GM12878 (cell line): ENCODE data around the gene RUFY3. TPM values are rescaled to one million over a fixed set of nuclear protein-coding genes. Genes with fewer than 3 reads are reported as not detected.

Experiments used
- ATAC-seq: fragments of 200-7000 bp; cut with Tn5 transposase; 3 replicates; pipeline ENCODE4 v1.9.1; 2020; ENCODE audit warnings: mild to moderate bottlenecking, moderate library complexity
- BruUV-seq: library from RNA; stranded (reverse); fragments of 400-500 nt; replicated peaks from 2 replicates; lab custom pipeline; 2021; lab: Mats Ljungman, UMichigan
- CTCF ChIA-PET: fragments of 300-600 bp; sonication (Branson Sonifier 250); formaldehyde crosslinking; extraction: SDS; loops from one replicate; lab custom pipeline; 2021; ENCODE audit warnings: inconsistent platforms; lab: Yijun Ruan, JAX
- POLR2A ChIA-PET: fragments of 350-600 bp; formaldehyde crosslinking; extraction: SDS; loops from one replicate; lab custom pipeline; 2021; ENCODE audit warnings: inconsistent platforms; lab: Charles Lee
- RAD21 ChIA-PET: fragments of 300-600 bp; sonication (Branson Sonifier 250); formaldehyde crosslinking; loops from one replicate; lab custom pipeline; 2023; ENCODE audit warnings: antibody characterized with exemption; ENCODE audit not compliant: unreplicated experiment; lab: Charles Lee
- SMC1A ChIA-PET: fragments of 300-600 bp; sonication (Branson Sonifier 250); formaldehyde crosslinking; loops from one replicate; lab custom pipeline; 2023; ENCODE audit not compliant: unreplicated experiment, uncharacterized antibody; lab: Charles Lee
- DNase-seq: peaks from one replicate; pipeline ENCODE4 v3.0.0-alpha.2; 2011; ENCODE audit warnings: low read depth, low spot score
- FAIRE-seq: peaks from 3 replicates; lab custom pipeline; 2011; peaks lifted over from hg19 to GRCh38; lab: Jason Lieb, UNC
- H2AFZ ChIP-seq: 2 replicates; pipeline ENCODE4 v1.6.0; 2011; ENCODE audit warnings: low read depth, low read length, control low read depth; ENCODE audit not compliant: control insufficient read depth
- H3K27ac ChIP-seq: 2 replicates; pipeline ENCODE4 v1.5.1; 2011; ENCODE audit warnings: control low read depth; ENCODE audit not compliant: control insufficient read depth, insufficient read depth
- H3K27me3 ChIP-seq, 2 experiments: replicated peaks in 1 of 2; 2 replicates each; pipeline versions ENCODE4 v1.6.0 to v1.6.1; 2011; ENCODE audit warnings: low read length in 1 of 2; ENCODE audit not compliant: control insufficient read depth in 2 of 2, insufficient read depth in 2 of 2
- H3K36me3 ChIP-seq, 2 experiments: 2 replicates each; pipeline ENCODE4 v1.5.1; 2011; ENCODE audit warnings: low read length in 1 of 2; ENCODE audit not compliant: control insufficient read depth in 2 of 2, insufficient read depth in 2 of 2
- H3K4me1 ChIP-seq: 2 replicates; pipeline ENCODE4 v1.6.1; 2011; ENCODE audit warnings: mild to moderate bottlenecking, low read length, moderate library complexity, mixed read lengths; ENCODE audit not compliant: control insufficient read depth, insufficient read depth
- H3K4me2 ChIP-seq: 2 replicates; pipeline ENCODE4 v1.6.0; 2011; ENCODE audit warnings: control low read depth; ENCODE audit not compliant: control insufficient read depth, insufficient read depth
- H3K4me3 ChIP-seq: fragments of 200-600 bp; sonication (generic); 2 replicates; pipeline ENCODE4 v1.5.1; 2016
- H3K79me2 ChIP-seq: 2 replicates; pipeline ENCODE4 v1.6.0; 2011; ENCODE audit warnings: low read length; ENCODE audit not compliant: control insufficient read depth, insufficient read depth
- H3K9ac ChIP-seq: 2 replicates; pipeline ENCODE4 v1.8.0; 2011; ENCODE audit warnings: low read length, control low read depth, mixed read lengths; ENCODE audit not compliant: control insufficient read depth, insufficient read depth
- H3K9me3 ChIP-seq: replicated peaks from 3 replicates; pipeline ENCODE4 v1.5.1; 2011; ENCODE audit warnings: mild to moderate bottlenecking, low read length; ENCODE audit not compliant: control insufficient read depth, insufficient read depth
- H4K20me1 ChIP-seq: 2 replicates; pipeline ENCODE4 v1.6.0; 2011; ENCODE audit not compliant: control insufficient read depth, insufficient read depth
- BMI1 ChIP-seq: fragments of 450-650 bp; IDR thresholded peaks from 2 replicates; pipeline ENCODE4 v1.6.1; 2016; ENCODE audit warnings: mild to moderate bottlenecking, moderate library complexity, borderline replicate concordance
- CBX5 ChIP-seq: sonication (generic); IDR thresholded peaks from 2 replicates; pipeline ENCODE4 v1.6.1; 2016; ENCODE audit warnings: low read depth, moderate library complexity, mild to moderate bottlenecking, inconsistent platforms
- CHD1 ChIP-seq: IDR thresholded peaks from 2 replicates; pipeline ENCODE4 v1.6.1; 2012; ENCODE audit warnings: low read depth, low read length, improper control_type of control experiment
- EED ChIP-seq: sonication (generic); IDR thresholded peaks from 2 replicates; pipeline ENCODE4 v1.6.1; 2016; ENCODE audit warnings: antibody characterized with exemption, low read depth
- JUNB ChIP-seq: IDR thresholded peaks from 2 replicates; pipeline ENCODE4 v1.6.1; 2016; ENCODE audit warnings: antibody characterized with exemption, mild to moderate bottlenecking
- POU2F2 ChIP-seq: IDR thresholded peaks from 3 replicates; pipeline ENCODE4 v1.6.1; 2011; ENCODE audit warnings: low read depth, mild to moderate bottlenecking, low read length, borderline replicate concordance
- RBBP5 ChIP-seq: fragments of 200-600 bp; sonication (generic); conservative IDR thresholded peaks from 2 replicates; pipeline ENCODE4 v1.6.1; 2016
- SMC3 ChIP-seq: IDR thresholded peaks from 2 replicates; pipeline ENCODE4 v1.6.1; 2011; ENCODE audit warnings: low read length, improper control_type of control experiment, borderline replicate concordance
- TCF3 ChIP-seq: IDR thresholded peaks from 2 replicates; pipeline ENCODE4 v1.6.1; 2012; ENCODE audit warnings: low read depth, mild to moderate bottlenecking, low read length, borderline replicate concordance; ENCODE audit not compliant: insufficient read depth
- YY1 ChIP-seq: IDR thresholded peaks from 2 replicates; pipeline ENCODE4 v1.6.1; 2011; ENCODE audit warnings: low read depth, mild to moderate bottlenecking, low read length
- ZNF207 ChIP-seq: fragments of 450-650 bp; IDR thresholded peaks from 2 replicates; pipeline ENCODE4 v1.6.1; 2014; ENCODE audit warnings: antibody characterized with exemption, mild to moderate bottlenecking, borderline replicate concordance
- WGBS: methylation state at CpG from one replicate; pipeline ENCODE4 v1.1.6; 2016; ENCODE audit warnings: low lambda C conversion rate; ENCODE audit not compliant: insufficient replicate concordance, insufficient coverage; ENCODE audit errors: missing lambda C conversion rate; 5-methylcytosine and 5-hydroxymethylcytosine counted together
- in situ Hi-C: fragments of 300-500 bp; cut with MboI; formaldehyde crosslinking; loops from 9 replicates; pipeline ENCODE4 v1.14.3; 2018; ENCODE audit warnings: mixed read lengths
- intact Hi-C: fragments of 100-400 bp; cut with micrococcal nuclease; formaldehyde crosslinking; loops from one replicate; pipeline ENCODE4 v1.14.2; 2022; ENCODE audit not compliant: unreplicated experiment
- polyA plus RNA-seq, 11 experiments: library from polyadenylated mRNA; depleted of rRNA in 4 of 11; unstranded in 6 of 11; stranded (reverse) in 5 of 11; fragments of >200 nt; fragmentation: Nextera tagmentation in 4 of 11; fragmentation: Illumina TruSeq in 1 of 11; extraction: Ambion mirVana in 4 of 11; extraction: Trizol in 1 of 11; gene quantifications; 1 replicate in 1 of 11; 2 replicates in 10 of 11; pipeline versions ENCODE4 v1.2.1 to v1.2.3, GENCODE V29; 2011 to 2016; ENCODE audit warnings: inconsistent platforms in 2 of 11, missing spikeins in 2 of 11, low read depth in 1 of 11
- total RNA-seq, 4 experiments: library from RNA; depleted of rRNA in 3 of 4; stranded (reverse); fragments of >200 nt in 3 of 4; fragmentation: Illumina TruSeq in 1 of 4; extraction: Trizol in 1 of 4; gene quantifications; 2 replicates each; pipeline versions ENCODE4 v1.2.1 to v1.2.3, GENCODE V29; 2013 to 2021
- TF ChIP-seq, protein P1 (sequence below): fragments of 450-650 bp; IDR thresholded peaks from 2 replicates; pipeline ENCODE4 v1.6.1; 2017; ENCODE audit warnings: mild to moderate bottlenecking, low read depth, inconsistent platforms; ENCODE audit not compliant: poor library complexity, severe bottlenecking
- TF ChIP-seq, protein P2 (sequence below): fragments of 450-650 bp; IDR thresholded peaks from 2 replicates; pipeline ENCODE4 v1.6.1; 2018; ENCODE audit warnings: mild to moderate bottlenecking, low read depth, moderate library complexity; ENCODE audit not compliant: partially characterized antibody

RUFY3 gene
- total and polyA plus RNA-seq, 10 of the 15 experiments (the other 5 are each of a cell fraction or from before 2014, with no cell fraction given): 5.1 to 28.3 (median 13.1) TPM

DNA sequence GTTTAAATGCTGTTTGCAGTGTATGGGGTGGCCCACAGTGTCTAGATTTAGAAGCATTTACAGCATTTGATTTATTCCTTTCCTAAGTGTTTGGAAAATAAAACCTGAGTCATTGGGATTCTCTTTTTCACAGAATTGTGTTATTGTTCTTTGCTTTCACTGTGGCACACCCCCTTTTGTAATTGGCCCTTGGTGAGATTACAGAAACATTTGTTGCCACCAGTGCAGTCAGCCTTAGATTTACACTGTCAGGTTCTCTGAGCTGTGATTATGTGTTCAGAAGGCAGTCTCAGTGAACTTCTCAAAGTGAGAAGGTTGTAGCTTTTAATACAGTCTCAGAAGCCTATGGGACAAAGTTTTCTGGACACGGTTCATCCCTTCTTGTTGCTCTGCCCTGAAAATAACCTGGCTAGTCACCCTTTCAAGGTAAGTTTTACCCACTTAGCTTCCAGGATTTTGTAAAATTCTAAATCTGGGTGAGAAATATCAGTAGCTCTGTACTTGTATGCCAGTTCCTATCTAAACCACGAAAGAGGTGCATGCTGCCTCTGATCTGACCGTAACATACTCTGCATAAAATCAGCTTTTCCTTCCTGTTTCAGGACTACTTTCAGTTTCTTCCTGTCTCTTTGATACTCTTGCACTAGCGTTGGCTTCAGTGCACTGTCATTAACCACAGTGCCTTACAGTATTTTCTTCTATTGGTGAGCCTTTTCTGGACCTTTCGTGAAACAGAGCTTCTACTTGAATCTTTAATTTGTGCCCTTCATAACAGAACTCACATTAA lies 12.6 kb downstream of the RUFY3 start:
- WGBS: 0% methylated on average over 5 of the region's 5 CpGs
- no peaks in the 10 kb centered on the region; the same call in 1 of the 2 replicates for H3K79me2 ChIP-seq
- TF ChIP-seq YY1: no peak
- TF ChIP-seq, protein P1, sequence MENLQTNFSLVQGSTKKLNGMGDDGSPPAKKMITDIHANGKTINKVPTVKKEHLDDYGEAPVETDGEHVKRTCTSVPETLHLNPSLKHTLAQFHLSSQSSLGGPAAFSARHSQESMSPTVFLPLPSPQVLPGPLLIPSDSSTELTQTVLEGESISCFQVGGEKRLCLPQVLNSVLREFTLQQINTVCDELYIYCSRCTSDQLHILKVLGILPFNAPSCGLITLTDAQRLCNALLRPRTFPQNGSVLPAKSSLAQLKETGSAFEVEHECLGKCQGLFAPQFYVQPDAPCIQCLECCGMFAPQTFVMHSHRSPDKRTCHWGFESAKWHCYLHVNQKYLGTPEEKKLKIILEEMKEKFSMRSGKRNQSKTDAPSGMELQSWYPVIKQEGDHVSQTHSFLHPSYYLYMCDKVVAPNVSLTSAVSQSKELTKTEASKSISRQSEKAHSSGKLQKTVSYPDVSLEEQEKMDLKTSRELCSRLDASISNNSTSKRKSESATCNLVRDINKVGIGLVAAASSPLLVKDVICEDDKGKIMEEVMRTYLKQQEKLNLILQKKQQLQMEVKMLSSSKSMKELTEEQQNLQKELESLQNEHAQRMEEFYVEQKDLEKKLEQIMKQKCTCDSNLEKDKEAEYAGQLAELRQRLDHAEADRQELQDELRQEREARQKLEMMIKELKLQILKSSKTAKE: peak; percentile 32
- no peak for TF ChIP-seq TCF3
- peak; percentile 63 for TF ChIP-seq JUNB
- no peak for TF ChIP-seq CHD1
- no peak for TF ChIP-seq BMI1
- no peak for TF ChIP-seq CBX5
- no peak for TF ChIP-seq SMC3
- TF ChIP-seq RBBP5: no peak
- TF ChIP-seq ZNF207: no peak
- TF ChIP-seq POU2F2: peak; percentile 64; the same call in 2 of the 3 replicates
- peak; percentile 78 for TF ChIP-seq EED
- TF ChIP-seq, protein P2, sequence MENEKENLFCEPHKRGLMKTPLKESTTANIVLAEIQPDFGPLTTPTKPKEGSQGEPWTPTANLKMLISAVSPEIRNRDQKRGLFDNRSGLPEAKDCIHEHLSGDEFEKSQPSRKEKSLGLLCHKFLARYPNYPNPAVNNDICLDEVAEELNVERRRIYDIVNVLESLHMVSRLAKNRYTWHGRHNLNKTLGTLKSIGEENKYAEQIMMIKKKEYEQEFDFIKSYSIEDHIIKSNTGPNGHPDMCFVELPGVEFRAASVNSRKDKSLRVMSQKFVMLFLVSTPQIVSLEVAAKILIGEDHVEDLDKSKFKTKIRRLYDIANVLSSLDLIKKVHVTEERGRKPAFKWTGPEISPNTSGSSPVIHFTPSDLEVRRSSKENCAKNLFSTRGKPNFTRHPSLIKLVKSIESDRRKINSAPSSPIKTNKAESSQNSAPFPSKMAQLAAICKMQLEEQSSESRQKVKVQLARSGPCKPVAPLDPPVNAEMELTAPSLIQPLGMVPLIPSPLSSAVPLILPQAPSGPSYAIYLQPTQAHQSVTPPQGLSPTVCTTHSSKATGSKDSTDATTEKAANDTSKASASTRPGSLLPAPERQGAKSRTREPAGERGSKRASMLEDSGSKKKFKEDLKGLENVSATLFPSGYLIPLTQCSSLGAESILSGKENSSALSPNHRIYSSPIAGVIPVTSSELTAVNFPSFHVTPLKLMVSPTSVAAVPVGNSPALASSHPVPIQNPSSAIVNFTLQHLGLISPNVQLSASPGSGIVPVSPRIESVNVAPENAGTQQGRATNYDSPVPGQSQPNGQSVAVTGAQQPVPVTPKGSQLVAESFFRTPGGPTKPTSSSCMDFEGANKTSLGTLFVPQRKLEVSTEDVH: no peak

More for the DNA sequence above, 12.6 kb downstream of the RUFY3 start:
- Histone ChIP-seq H3K9ac (no peak overlapping the region), H3K4me2 (peak overlapping the region; percentile 66), H3K4me1 (peaks cover 30% of the 10 kb centered on the region), H3K9me3 (no peaks in the 10 kb centered on the region), H3K27me3 (no peaks in the 10 kb centered on the region), H4K20me1 (no peaks in the 10 kb centered on the region), H3K27ac (peak overlapping the region; percentile 49), H3K4me3 (peak overlapping the region; percentile 62), H3K36me3 (no peaks in the 10 kb centered on the region), H2AFZ (peak overlapping the region; percentile 0; the same call in 1 of the 2 replicates)
- POLR2A ChIA-PET: interaction anchor here (0.6 to 4.7 kb wide), 22 partner anchors 10 to 276 kb away, joined by 3 to 35 read pairs (median 4); partner anchors contain the start of gene RUFY3
- in situ Hi-C loops (no loop called here), intact Hi-C loops (loop anchor here (5.0 to 10.0 kb wide), 2 partner anchors 190 to 258 kb away; partner anchors contain the start of gene DCK)
- ATAC-seq: peak; percentile 92
- BruUV-seq: no TSS peak
- SMC1A ChIA-PET: interaction anchor here (0.7 to 7.5 kb wide), 49 partner anchors 8 to 892 kb away, joined by 3 to 204 read pairs (median 7); partner anchors contain the start of genes DCK, ENAM, GRSF1 and JCHAIN
- peak; percentile 74 for DNase-seq
- CTCF ChIA-PET: interaction anchor here (0.7 to 6.5 kb wide), 28 partner anchors 11 to 275 kb away, joined by 3 to 77 read pairs (median 7); partner anchors contain the start of genes DCK, GRSF1, MOB1B and RUFY3
- FAIRE-seq: peak; percentile 96
- RAD21 ChIA-PET: interaction anchor here (0.7 to 5.8 kb wide), 31 partner anchors 11 to 275 kb away, joined by 3 to 86 read pairs (median 7); partner anchors contain the start of genes DCK, GRSF1, MOB1B and RUFY3
